ENCODE measurements around the gene SLC19A3. TPM values are rescaled to one million over a fixed set of nuclear protein-coding genes. Genes with fewer than 3 reads are reported as not detected.

Gene SLC19A3
- total RNA-seq, 1 experiment from 2014 or later = 0.26 TPM

GRCh38 chr2:227643990-227644551 lies 73.8 kb downstream of the SLC19A3 start:
- DNase-seq = no peak
- Histone ChIP-seq H3K27me3 (ENCODE audit: low read length) (no peaks in the 10 kb centered on the region), H3K27ac (ENCODE audit: low read length) (no peak overlapping the region), H3K4me3 (ENCODE audit: low read length) (no peak overlapping the region), H3K4me1 (ENCODE audit: insufficient read depth, low read length) (no peaks in the 10 kb centered on the region), H3K4me2 (ENCODE audit: low read length) (no peak overlapping the region), H3K9ac (ENCODE audit: low read length) (no peak overlapping the region), H3F3A (ENCODE audit: low read length, unreplicated experiment) (no peaks in the 10 kb centered on the region), H4K20me1 (ENCODE audit: low read length) (no peaks in the 10 kb centered on the region), H3K36me3 (ENCODE audit: low read depth, low read length) (no peaks in the 10 kb centered on the region), H2AFZ (ENCODE audit: low read length) (no peak overlapping the region), H3K9me3 (ENCODE audit: low read length) (no peaks in the 10 kb centered on the region), H3K79me2 (ENCODE audit: low read length) (no peaks in the 10 kb centered on the region), H3K9me2 (replicated peaks; ENCODE audit: low read length) (no peaks in the 10 kb centered on the region)
- ATAC-seq = no peak
- ChIA-PET POLR2A (ENCODE audit: unreplicated experiment) (no interaction called here), CTCF (no interaction called here)
- no TSS peak for BruUV-seq (replicated peaks)
- TF ChIP-seq EZH2phosphoT487 (IDR thresholded peaks at IDR 0.05; ENCODE audit: borderline replicate concordance, low read length) (no peak), EZH2 (IDR thresholded peaks at IDR 0.05; ENCODE audit: low read length, unreplicated experiment) (no peak)
- TF ChIP-seq, protein P1, sequence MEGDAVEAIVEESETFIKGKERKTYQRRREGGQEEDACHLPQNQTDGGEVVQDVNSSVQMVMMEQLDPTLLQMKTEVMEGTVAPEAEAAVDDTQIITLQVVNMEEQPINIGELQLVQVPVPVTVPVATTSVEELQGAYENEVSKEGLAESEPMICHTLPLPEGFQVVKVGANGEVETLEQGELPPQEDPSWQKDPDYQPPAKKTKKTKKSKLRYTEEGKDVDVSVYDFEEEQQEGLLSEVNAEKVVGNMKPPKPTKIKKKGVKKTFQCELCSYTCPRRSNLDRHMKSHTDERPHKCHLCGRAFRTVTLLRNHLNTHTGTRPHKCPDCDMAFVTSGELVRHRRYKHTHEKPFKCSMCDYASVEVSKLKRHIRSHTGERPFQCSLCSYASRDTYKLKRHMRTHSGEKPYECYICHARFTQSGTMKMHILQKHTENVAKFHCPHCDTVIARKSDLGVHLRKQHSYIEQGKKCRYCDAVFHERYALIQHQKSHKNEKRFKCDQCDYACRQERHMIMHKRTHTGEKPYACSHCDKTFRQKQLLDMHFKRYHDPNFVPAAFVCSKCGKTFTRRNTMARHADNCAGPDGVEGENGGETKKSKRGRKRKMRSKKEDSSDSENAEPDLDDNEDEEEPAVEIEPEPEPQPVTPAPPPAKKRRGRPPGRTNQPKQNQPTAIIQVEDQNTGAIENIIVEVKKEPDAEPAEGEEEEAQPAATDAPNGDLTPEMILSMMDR (conservative IDR thresholded peaks at IDR 0.05; ENCODE audit: low read depth, low read length) = no peak
- intact Hi-C loops (cut with micrococcal nuclease) = no loop called here

GRCh38 chr2:227642656-227643055 lies 75.2 kb downstream of the SLC19A3 start:
- Histone ChIP-seq H3K27ac (ENCODE audit: low read length) (no peak overlapping the region), H3K9me2 (replicated peaks; ENCODE audit: low read length) (no peaks in the 10 kb centered on the region), H3K4me2 (ENCODE audit: low read length) (no peak overlapping the region), H3K79me2 (ENCODE audit: low read length) (no peaks in the 10 kb centered on the region), H2AFZ (ENCODE audit: low read length) (no peak overlapping the region), H3F3A (ENCODE audit: low read length, unreplicated experiment) (no peaks in the 10 kb centered on the region), H3K36me3 (ENCODE audit: low read depth, low read length) (no peaks in the 10 kb centered on the region), H3K27me3 (ENCODE audit: low read length) (no peaks in the 10 kb centered on the region), H3K4me1 (ENCODE audit: insufficient read depth, low read length) (no peaks in the 10 kb centered on the region), H3K9ac (ENCODE audit: low read length) (no peak overlapping the region), H4K20me1 (ENCODE audit: low read length) (no peaks in the 10 kb centered on the region), H3K4me3 (ENCODE audit: low read length) (no peak overlapping the region), H3K9me3 (ENCODE audit: low read length) (no peaks in the 10 kb centered on the region)
- CTCF ChIA-PET = no interaction called here
- POLR2A ChIA-PET (ENCODE audit: unreplicated experiment) = no interaction called here
- intact Hi-C loops (cut with micrococcal nuclease) = no loop called here
- no TSS peak for BruUV-seq (replicated peaks)
- no peak for TF ChIP-seq EZH2 (IDR thresholded peaks at IDR 0.05; ENCODE audit: low read length, unreplicated experiment)
- TF ChIP-seq, protein P1 (conservative IDR thresholded peaks at IDR 0.05; ENCODE audit: low read depth, low read length) = no peak
- no peak for DNase-seq
- no peak for ATAC-seq

- Histone ChIP-seq H3K9me3 (ENCODE audit: low read length) (no peaks in the 10 kb centered on the region), H3K4me2 (ENCODE audit: low read length) (no peak overlapping the region), H3F3A (ENCODE audit: low read length, unreplicated experiment) (no peaks in the 10 kb centered on the region), H3K4me1 (ENCODE audit: insufficient read depth, low read length) (no peaks in the 10 kb centered on the region), H3K4me3 (ENCODE audit: low read length) (no peak overlapping the region), H3K27me3 (ENCODE audit: low read length) (no peaks in the 10 kb centered on the region), H3K79me2 (ENCODE audit: low read length) (no peaks in the 10 kb centered on the region), H3K9ac (ENCODE audit: low read length) (no peak overlapping the region), H4K20me1 (ENCODE audit: low read length) (no peaks in the 10 kb centered on the region), H3K27ac (ENCODE audit: low read length) (no peak overlapping the region), H2AFZ (ENCODE audit: low read length) (no peak overlapping the region), H3K36me3 (ENCODE audit: low read depth, low read length) (no peaks in the 10 kb centered on the region), H3K9me2 (replicated peaks; ENCODE audit: low read length) (no peaks in the 10 kb centered on the region)
- ChIA-PET CTCF (no interaction called here), POLR2A (ENCODE audit: unreplicated experiment) (no interaction called here)
- no peak for ATAC-seq
- DNase-seq = no peak
- no peak for TF ChIP-seq EZH2 (IDR thresholded peaks at IDR 0.05; ENCODE audit: low read length, unreplicated experiment)
- TF ChIP-seq, protein P1 (conservative IDR thresholded peaks at IDR 0.05; ENCODE audit: low read depth, low read length) = no peak
- TF ChIP-seq EZH2phosphoT487 (IDR thresholded peaks at IDR 0.05; ENCODE audit: borderline replicate concordance, low read length) = no peak
- intact Hi-C loops (cut with micrococcal nuclease) = no loop called here
- no TSS peak for BruUV-seq (replicated peaks)
Observed at GRCh38 chr2:227634201-227634600, 83.6 kb downstream of the SLC19A3 start.

Other genes with a start within 250 kb of the SLC19A3 start
- gene AGFG1, start 245.9 kb downstream of the SLC19A3 start, total RNA-seq (2014; rRNA removed) = 44.0 and 56.3 TPM in 2 replicates
- not detected in 2 replicates for gene SCYGR2, start 119.1 kb downstream of the SLC19A3 start, total RNA-seq (2014; rRNA removed)
- not detected in 2 replicates for gene SCYGR3, start 103.2 kb downstream of the SLC19A3 start, total RNA-seq (2014; rRNA removed)
- gene SCYGR4, start 100.5 kb downstream of the SLC19A3 start, total RNA-seq (2014; rRNA removed) = not detected in 2 replicates
- gene SCYGR5, start 51.2 kb downstream of the SLC19A3 start, total RNA-seq (2014; rRNA removed) = not detected in 2 replicates
- not detected in 2 replicates for gene SCYGR6, start 6.7 kb upstream of the SLC19A3 start, total RNA-seq (2014; rRNA removed)
- not detected in 2 replicates for gene SCYGR7, start 10.3 kb upstream of the SLC19A3 start, total RNA-seq (2014; rRNA removed)
- gene SCYGR8, start 27.9 kb upstream of the SLC19A3 start, total RNA-seq (2014; rRNA removed) = not detected in 2 replicates
- gene CCL20, start 95.8 kb upstream of the SLC19A3 start, total RNA-seq (2014; rRNA removed) = 1.7 and 1.8 TPM in 2 replicates
- 1.0 and 1.5 TPM in 2 replicates for gene DAW1, start 153.6 kb upstream of the SLC19A3 start, total RNA-seq (2014; rRNA removed)